Kidney capillary endothelial cell (primary cell): ENCODE results near the gene NOTCH4.
"Not testable (repeated sequence)": the region's sequence is repeated elsewhere in the genome, so short reads cannot be mapped to it uniquely, and the experiment has no call there.

ENCODE experiments used
- DNase-seq: peaks from one replicate; pipeline ENCODE4 v3.0.0-alpha.2; 2018; ENCODE audit warnings: low spot score

NOTCH4 gene

DNA sequence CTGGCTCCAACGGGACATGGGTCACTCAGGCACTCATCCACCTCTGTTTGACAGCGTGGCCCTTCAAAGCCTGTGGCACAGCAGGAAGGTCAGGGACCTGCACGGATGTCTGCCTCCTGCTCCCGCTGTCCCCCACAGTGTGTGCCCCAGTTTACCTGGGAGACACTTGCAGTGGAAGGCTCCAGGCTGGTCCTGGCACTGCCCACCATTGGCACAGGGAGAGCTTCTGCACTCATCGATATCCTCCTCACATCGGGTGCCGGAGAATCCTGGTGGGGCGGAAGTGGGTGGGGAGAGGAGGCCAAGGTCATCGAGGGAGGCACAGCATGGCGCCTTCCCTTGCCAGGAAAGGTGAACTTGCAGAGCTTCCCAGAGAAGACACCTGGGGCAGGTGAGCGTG is 6.9 kb downstream of the NOTCH4 start:
- no peak for DNase-seq

GRCh38 chr6:32216285-32216684 is 7.6 kb downstream of the NOTCH4 start:
- no peak for DNase-seq

DNA sequence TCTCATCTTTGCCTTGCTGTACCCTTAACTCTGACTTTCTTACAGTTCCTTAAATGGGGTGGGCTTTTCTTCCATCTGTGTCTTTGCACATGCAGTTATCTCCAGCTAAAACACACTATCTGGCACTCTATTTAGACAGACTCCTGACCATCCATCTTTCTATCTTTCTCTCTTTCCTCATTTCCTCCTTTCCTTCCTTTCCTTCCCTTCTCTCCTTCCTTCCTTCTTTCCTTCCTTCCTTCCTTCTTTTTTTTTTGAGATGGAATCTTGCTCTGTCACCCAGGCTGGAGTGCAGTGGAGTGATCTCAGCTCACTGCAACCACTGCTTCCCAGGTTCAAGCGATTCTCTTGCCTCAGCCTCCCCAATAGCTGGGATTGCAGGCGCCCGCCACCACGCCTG is 8.2 kb downstream of the NOTCH4 start:
- no peak for DNase-seq

DNA sequence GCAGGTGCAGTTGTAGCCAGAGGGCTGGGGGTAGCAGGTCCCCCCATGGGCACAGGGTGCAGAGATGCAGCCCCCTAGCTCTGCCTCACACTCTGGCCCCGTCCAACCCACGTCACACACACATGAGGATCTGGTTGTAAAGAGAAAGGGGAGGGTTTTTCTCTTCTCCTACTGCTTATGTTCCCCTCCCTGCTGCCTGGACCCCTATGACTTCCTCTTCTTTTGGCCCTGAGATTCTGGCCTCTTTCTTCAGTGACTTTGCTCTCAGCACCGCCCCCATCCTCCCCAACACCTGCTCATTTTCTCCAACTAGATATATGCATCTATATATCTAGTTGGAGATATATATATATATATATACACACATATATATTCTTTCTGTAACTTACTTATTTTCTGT is 9.7 kb downstream of the NOTCH4 start:
- no peak for DNase-seq

- no peak for DNase-seq
These were observed 10.2 kb downstream of the NOTCH4 start for GRCh38 chr6:32213649-32214048.

DNA sequence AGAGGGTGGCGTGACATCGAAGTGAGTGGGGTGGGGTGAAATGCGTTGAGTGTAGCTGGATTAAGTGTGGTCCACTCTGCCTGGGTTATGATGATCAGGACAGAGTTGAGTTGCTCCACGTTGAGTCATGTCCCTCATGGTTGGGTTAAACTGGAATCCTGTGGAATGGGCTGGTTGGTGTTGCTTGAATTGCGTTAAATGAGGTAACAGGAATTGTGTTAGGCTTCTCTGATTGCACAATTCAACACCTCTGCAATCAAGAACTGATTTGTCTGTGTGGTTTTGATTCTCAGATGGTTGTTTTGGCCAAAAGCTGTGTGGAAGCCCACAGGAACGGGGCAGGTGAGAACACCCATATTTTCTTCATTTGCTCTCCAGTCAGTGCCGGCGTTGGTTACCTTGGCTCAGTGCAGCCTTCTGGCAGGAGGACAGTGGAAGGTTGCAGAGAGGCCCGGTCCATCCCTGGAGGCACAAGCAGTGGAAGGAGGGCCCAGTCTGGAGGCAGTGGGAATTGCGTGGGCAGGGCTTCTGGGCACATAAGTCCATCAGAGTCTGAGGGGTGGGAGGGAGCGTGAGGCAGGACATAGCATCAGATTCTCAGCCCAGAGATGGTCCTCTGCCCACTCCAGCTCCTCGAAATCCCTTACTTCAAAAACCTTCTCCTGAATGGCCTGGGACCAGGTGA is 11.6 kb downstream of the NOTCH4 start:
- no peak for DNase-seq

GRCh38 chr6:32211432-32211831 is 12.4 kb downstream of the NOTCH4 start:
- not testable (repeated sequence) for DNase-seq

GRCh38 chr6:32210191-32210601 is 13.7 kb downstream of the NOTCH4 start:
- no peak for DNase-seq

DNA sequence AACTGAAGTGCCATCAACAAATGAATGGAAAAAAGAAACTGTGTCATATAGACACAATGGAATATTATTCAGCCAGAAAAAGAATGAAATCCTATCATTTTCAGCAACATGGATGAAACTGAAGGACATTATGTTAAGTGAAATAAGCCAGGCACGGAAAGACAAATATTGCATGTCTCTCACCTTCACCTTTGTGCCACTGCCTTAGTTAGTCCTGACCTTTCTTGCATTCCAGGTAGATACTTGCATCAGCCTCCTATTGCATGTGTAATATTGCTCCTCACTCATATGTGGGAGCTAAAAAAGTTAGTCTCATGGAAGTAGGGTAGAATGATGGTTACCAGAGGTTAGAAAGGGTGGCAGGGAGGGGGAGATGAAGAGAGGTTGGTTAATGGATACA is 14.9 kb downstream of the NOTCH4 start:
- no peak for DNase-seq

DNA sequence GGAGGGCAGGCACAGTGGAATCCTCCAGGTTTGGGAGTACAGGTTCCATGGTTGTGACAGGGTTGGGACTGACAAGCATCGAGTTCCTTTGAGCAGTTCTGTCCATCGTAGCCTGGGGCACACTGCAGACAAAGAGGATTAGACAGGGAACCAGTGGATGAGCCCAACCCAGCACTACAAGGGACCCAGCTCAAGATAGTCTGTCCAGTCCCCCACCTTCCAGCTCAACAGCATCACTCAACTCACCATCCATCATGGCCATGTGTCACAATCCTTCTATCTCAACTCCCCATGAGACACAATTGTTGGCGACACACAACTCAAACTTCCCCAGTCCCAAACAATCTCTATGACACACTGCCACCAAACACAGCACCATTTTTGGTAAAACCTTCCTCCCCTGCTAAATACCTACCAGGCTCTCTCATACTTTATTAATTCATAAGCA is 19.6 kb downstream of the NOTCH4 start:
- DNase-seq: no peak

- no peak for DNase-seq
These were observed 20.2 kb downstream of the NOTCH4 start for GRCh38 chr6:32203426-32204267.

GRCh38 chr6:32202186-32202585 is 21.7 kb downstream of the NOTCH4 start:
- DNase-seq: no peak

- DNase-seq: no peak
These were observed 23.0 kb downstream of the NOTCH4 start for GRCh38 chr6:32200711-32201475.

- no peak for DNase-seq
These were observed 25.0 kb downstream of the NOTCH4 start for GRCh38 chr6:32198866-32199265.

- no peak for DNase-seq
These were observed 25.5 kb downstream of the NOTCH4 start for GRCh38 chr6:32198345-32198696.

- no peak for DNase-seq
These were observed 26.9 kb downstream of the NOTCH4 start for GRCh38 chr6:32196682-32197616.

GRCh38 chr6:32195902-32196681 is 27.8 kb downstream of the NOTCH4 start:
- DNase-seq: peak; percentile 97

- peak; percentile 100 for DNase-seq
These were observed 28.3 kb downstream of the NOTCH4 start for GRCh38 chr6:32195652-32195901.

DNA sequence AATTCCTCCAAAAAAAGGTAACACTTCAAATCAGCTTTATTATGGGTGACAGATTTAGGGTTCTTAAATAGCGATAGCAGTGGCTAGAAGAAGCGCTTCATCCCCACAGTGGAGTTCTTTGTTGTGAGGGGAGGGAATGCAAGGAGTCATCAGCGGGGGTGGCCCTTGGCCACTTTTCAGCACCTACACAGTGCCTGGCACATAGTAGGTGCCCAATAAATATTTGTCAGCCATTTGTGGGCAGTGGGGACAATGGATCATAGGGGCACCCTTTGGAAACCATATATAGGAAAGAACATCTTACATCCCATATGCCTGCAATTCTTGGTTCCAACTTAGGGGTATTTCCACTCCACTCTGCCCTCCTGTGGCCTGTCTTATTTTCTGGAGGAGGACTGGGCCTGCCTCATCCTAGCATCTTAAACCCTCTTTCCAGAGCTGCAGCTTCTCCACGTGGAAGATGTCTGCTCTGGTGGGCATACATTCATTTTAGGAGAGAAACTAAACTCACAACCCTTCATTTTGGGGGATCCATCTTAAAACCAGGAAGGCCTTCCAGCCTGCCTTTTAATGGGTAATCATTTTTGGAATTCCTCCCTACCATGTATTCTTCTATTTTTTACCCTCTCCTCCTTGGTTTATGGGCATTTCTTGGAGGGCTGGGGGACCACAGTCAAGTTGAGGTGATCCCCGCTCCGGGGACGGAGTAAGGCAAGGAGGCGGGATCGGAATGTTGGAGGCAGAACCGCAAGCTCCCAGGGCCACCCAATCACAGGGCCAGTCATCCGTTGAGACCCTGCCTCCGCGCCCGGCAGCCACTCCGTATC is 28.8 kb downstream of the NOTCH4 start:
- peak; percentile 65 for DNase-seq

- no peak for DNase-seq
These were observed 29.5 kb downstream of the NOTCH4 start for GRCh38 chr6:32194388-32194787.
